NK-92 (cell line): Measurements from ENCODE around the gene YBX1.
"Not testable (repeated sequence)": the region's sequence is repeated elsewhere in the genome, so short reads cannot be mapped to it uniquely, and the experiment has no call there.

Source experiments
- DNase-seq: peaks from one replicate; lab custom pipeline; 2025; ENCODE audit not compliant: unreplicated experiment; lab: John Stamatoyannopoulos, UW

Gene YBX1

GRCh38 chr1:42689912-42690311, 7.7 kb downstream of the YBX1 start:
- no peak for DNase-seq

- DNase-seq, result no peak
Measured at GRCh38 chr1:42690477-42691156, 8.4 kb downstream of the YBX1 start.

GRCh38 chr1:42691157-42691498, 8.9 kb downstream of the YBX1 start:
- DNase-seq, result no peak

- no peak for DNase-seq
Measured at GRCh38 chr1:42692461-42692860, 10.2 kb downstream of the YBX1 start.

GRCh38 chr1:42692911-42693310, 10.7 kb downstream of the YBX1 start:
- no peak for DNase-seq

GRCh38 chr1:42698081-42698813, 16.0 kb downstream of the YBX1 start:
- no peak for DNase-seq

- no peak for DNase-seq
Measured at GRCh38 chr1:42700006-42700405, 17.8 kb downstream of the YBX1 start.

- DNase-seq, result no peak
Measured at GRCh38 chr1:42703888-42704464, 21.8 kb downstream of the YBX1 start.

- DNase-seq, result not testable (repeated sequence)
Measured at GRCh38 chr1:42712808-42713207, 30.6 kb downstream of the YBX1 start.

GRCh38 chr1:42713293-42713692, 31.1 kb downstream of the YBX1 start:
- DNase-seq, result no peak

GRCh38 chr1:42714441-42714840, 32.2 kb downstream of the YBX1 start:
- DNase-seq, result not testable (repeated sequence)

GRCh38 chr1:42720868-42721267, 38.6 kb downstream of the YBX1 start:
- no peak for DNase-seq

- no peak for DNase-seq
Measured at GRCh38 chr1:42721926-42722325, 39.7 kb downstream of the YBX1 start.

- DNase-seq, result not testable (repeated sequence)
Measured at GRCh38 chr1:42722403-42722802, 40.2 kb downstream of the YBX1 start.

GRCh38 chr1:42723511-42723910, 41.3 kb downstream of the YBX1 start:
- DNase-seq, result no peak

GRCh38 chr1:42725820-42726219, 43.6 kb downstream of the YBX1 start:
- not testable (repeated sequence) for DNase-seq

- DNase-seq, result no peak
Measured at GRCh38 chr1:42730002-42730401, 47.8 kb downstream of the YBX1 start.

GRCh38 chr1:42730988-42731387, 48.8 kb downstream of the YBX1 start:
- no peak for DNase-seq

GRCh38 chr1:42731585-42731984, 49.4 kb downstream of the YBX1 start:
- DNase-seq, result no peak

GRCh38 chr1:42732126-42732680, 50.0 kb downstream of the YBX1 start:
- DNase-seq, result no peak

GRCh38 chr1:42733415-42734200, 51.4 kb downstream of the YBX1 start:
- no peak for DNase-seq
